Heart right ventricle (tissue), 16 donors: ENCODE measurements around the gene HS6ST1. TPM values are rescaled to one million over a fixed set of nuclear protein-coding genes. Genes with fewer than 3 reads are reported as not detected.

Source experiments
- ATAC-seq, 8 donors: fragments of 200-7000 bp; cut with Tn5 transposase; one replicate each; pipeline ENCODE4 v1.9.1; 2020; ENCODE audit warnings: mild to moderate bottlenecking in 8 of 8, moderate library complexity in 8 of 8, moderate number of reproducible peaks in 1 of 8
- DNase-seq, 2 donors: peaks; one replicate each; pipeline ENCODE4 v3.0.0-alpha.2; 2020
- H3K27ac ChIP-seq, 10 donors: fragments of 200-600 bp; sonication (generic) in 2 of 10; one replicate each; pipeline versions ENCODE4 v1.5.0 to v1.8.0; 2020 to 2022; ENCODE audit warnings: mild to moderate bottlenecking in 3 of 10
- H3K27me3 ChIP-seq, 7 donors: fragments of 200-600 bp; one replicate each; pipeline ENCODE4 v1.8.0; 2021 to 2022; ENCODE audit warnings: mild to moderate bottlenecking in 2 of 7
- H3K36me3 ChIP-seq, 9 donors: fragments of 200-600 bp; sonication (generic) in 1 of 9; one replicate each; pipeline versions ENCODE4 v1.5.0 to v1.8.0; 2020 to 2022; ENCODE audit warnings: mild to moderate bottlenecking in 2 of 9
- H3K4me1 ChIP-seq, 9 donors: fragments of 200-600 bp; sonication (generic) in 1 of 9; one replicate each; pipeline versions ENCODE4 v1.5.0 to v1.8.0; 2020 to 2022; ENCODE audit warnings: mild to moderate bottlenecking in 4 of 9
- H3K4me3 ChIP-seq, 10 donors: fragments of 200-600 bp; sonication (generic) in 2 of 10; one replicate each; pipeline versions ENCODE4 v1.5.0 to v1.8.0; 2020 to 2022; ENCODE audit warnings: mild to moderate bottlenecking in 7 of 10, moderate library complexity in 2 of 10
- H3K9me3 ChIP-seq, 11 donors: fragments of 200-600 bp in 10 of 11; sonication (generic) in 2 of 11; one replicate each; pipeline versions ENCODE4 v1.5.0 to v1.8.0; 2013 to 2022; ENCODE audit warnings: mild to moderate bottlenecking in 2 of 11, control low read depth in 1 of 11, moderate library complexity in 1 of 11
- WGBS, 2 donors: extraction: QIAGEN DNeasy Blood & Tissue Kit; methylation state at CpG; one replicate each; pipeline ENCODE4 v1.1.7; 2013; ENCODE audit warnings: inconsistent platforms in 1 of 2; 5-methylcytosine and 5-hydroxymethylcytosine counted together
- intact Hi-C, 10 donors: fragments of 100-400 bp; cut with DNase I; formaldehyde crosslinking; loops; one replicate each; pipeline versions ENCODE4 v1.11.1 to v1.14.2; 2022
- polyA plus RNA-seq, 2 donors: library from polyadenylated mRNA; stranded (reverse); fragments of 200-250 nt; gene quantifications; one replicate each; pipeline ENCODE4 v1.2.3, GENCODE V29; 2013
- total RNA-seq, 10 donors: library from RNA; stranded (reverse); fragmentation: NEBNext Ultra II Directional in 3 of 10; extraction: Animal tissue kit (Norgen Biotek cat#: 25700) in 3 of 10; gene quantifications; one replicate each; pipeline versions ENCODE4 v1.2.1 to v1.2.4, GENCODE V29; 2021 to 2023
- TF ChIP-seq, protein P1 (sequence below), 9 donors: fragments of 200-600 bp; sonication (generic) in 2 of 9; IDR thresholded peaks; one replicate each; pipeline versions ENCODE4 v1.5.0 to v1.8.0; 2021 to 2022; ENCODE audit warnings: antibody characterized with exemption in 9 of 9, mild to moderate bottlenecking in 5 of 9, moderate library complexity in 1 of 9
- donor health status: Arrhythmogenic right ventricular cardiomyopathy.
- donor health status: ischemic (EF 13 %, LVEDD 7.1; RV severe dilation, severe dysfunction).
- donor health status: healthy with polysubstance abuse.
- donor health status: DM: no; HTN: yes; CAD: no.
- donor health status: DM: no; HTN: no; CAD: no.
- donor health status: ischemic (EF 25% LVEDD 6.9; RV normal size, moderate dysfunction).
- donor health status: ischemic (EF 25% LVEDD 5.7; RV mildly dilated, moderate dysfunction).
- donor health status: healthy.
- donor health status: DM: yes; HTN: yes; CAD: no.
- donor health status: Ischemic cardiomyopathy.
- donor health status: ischemic (EF 35%, LVEDD 5.7; RV mildly dilated, moderate dysfunction).
- donor health status: nonischemic (EF 11% LVEDD 7.7; RV severe dilation, severe dysfunction).
- donor health status: DM: yes; HTN: yes; CAD: no.
- donor health status: PGD.
- donor health status: ischemic (EF 29% LVEDD 5.4; RV normal size, mild dysfunction).
- donor health status: nonischemic (EF 23%, LVEDD 6.1; RV moderate dilation, normal function).

The HS6ST1 gene
- total and polyA plus RNA-seq, 12 donors, result 10.5 to 51.6 (median 18.2) TPM

DNA sequence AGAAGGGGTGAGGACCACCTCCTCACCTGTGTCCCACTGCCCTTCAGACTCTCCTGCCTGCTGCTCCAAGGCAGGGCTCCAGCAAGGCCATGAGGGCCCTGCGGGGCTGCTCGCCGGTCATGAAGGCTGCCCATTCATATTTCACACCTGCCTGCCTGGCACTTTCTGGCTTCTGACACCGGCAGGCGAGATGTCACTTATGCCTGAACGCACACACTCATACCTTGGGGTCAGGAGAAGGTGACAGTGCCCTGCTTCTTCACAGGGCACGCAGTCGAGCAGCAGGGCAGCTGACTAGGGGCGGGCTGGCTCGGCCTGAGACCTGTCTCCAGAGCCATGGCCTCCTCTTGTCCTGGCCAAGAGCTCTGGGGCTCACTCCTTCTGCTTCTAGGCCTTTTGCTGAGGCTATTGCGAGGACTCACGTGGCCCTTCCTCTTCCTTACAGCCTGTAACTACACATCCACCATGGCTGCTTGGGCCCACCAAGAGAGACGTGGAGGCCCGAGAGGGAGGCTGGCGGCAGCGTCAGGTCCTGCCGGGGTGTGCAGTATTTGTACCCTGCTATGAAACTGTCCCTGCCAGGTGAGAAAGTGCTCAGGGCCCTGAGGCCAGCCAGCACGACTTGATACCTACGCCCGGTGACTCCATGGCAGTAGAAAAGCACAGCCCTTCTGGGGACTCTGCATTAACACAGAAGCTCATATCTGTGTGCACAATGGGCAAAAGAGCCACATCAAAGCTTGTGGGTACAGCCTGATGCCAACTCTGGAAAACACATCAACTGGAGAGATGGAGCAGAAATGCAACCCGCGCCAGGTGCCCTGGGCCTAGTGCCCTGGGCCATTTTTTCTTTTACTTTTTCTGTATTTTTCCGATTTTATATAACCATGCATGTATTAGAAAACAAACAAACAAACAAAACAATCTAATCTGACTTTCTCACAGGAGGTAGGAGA, 30.6 kb downstream of the HS6ST1 start:
- no peak for ATAC-seq
- TF ChIP-seq, protein P1, sequence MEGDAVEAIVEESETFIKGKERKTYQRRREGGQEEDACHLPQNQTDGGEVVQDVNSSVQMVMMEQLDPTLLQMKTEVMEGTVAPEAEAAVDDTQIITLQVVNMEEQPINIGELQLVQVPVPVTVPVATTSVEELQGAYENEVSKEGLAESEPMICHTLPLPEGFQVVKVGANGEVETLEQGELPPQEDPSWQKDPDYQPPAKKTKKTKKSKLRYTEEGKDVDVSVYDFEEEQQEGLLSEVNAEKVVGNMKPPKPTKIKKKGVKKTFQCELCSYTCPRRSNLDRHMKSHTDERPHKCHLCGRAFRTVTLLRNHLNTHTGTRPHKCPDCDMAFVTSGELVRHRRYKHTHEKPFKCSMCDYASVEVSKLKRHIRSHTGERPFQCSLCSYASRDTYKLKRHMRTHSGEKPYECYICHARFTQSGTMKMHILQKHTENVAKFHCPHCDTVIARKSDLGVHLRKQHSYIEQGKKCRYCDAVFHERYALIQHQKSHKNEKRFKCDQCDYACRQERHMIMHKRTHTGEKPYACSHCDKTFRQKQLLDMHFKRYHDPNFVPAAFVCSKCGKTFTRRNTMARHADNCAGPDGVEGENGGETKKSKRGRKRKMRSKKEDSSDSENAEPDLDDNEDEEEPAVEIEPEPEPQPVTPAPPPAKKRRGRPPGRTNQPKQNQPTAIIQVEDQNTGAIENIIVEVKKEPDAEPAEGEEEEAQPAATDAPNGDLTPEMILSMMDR (IDR thresholded peaks at IDR 0.05), result no peak
- Histone ChIP-seq H3K9me3 (no peaks in the 10 kb centered on the region), H3K4me3 (no peak overlapping the region), H3K27ac (no peak overlapping the region), H3K36me3 (peaks cover 0 to 5% (median 0%) of the 10 kb centered on the region in 9 donors), H3K4me1 (peaks cover 8 to 73% (median 38%) of the 10 kb centered on the region in 9 donors), H3K27me3 (no peaks in the 10 kb centered on the region)
- WGBS, 2 donors, result 88 to 90% methylated on average over 23 of the region's 23 CpGs
- no peak for DNase-seq
- intact Hi-C loops, result loop anchor here in 1 of 10 donors (10.0 kb wide), 1 partner anchor 53 kb away; no protein-coding TSS in a partner anchor

DNA sequence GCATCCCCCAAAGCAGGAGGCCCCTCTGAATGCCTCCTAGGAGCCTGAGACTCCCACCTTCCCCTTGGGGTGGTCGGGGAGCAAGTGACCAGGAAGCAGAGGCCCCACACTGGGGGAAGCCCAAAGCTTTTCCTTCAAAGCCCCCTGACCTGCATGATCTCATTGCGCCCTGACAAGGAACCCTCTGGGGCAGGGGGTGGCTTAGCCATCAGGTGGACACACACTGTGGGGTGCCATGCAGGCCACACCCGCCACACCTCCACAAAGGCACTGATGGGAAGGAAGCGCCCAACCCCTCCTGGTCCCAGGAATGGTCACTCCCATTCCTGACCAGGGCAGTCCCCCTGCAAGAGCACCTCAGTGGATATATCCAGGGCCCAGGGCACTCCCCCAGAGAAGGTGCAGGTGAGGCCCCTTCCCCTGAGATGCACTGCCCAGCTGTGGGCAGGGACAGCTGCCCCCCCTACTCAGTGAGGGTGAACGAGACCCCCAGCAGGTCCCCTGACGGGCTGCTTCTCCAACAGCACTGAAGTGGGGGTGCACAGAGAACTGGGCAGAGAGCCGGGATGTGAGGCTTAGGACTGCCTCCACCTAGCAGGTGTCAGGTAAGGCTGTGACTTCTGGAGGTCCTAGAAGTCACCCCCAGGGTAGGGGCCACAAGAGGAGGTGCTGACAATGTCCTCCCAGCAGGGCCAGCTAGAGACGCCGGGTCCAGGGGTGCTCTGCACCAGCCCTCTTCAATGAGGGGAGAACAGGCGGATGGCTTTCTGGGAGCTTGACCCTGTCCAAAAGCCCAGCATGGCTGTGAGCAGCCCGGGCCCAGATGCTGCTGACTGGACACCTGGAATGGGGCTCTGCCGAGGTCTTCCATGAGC, 31.5 kb downstream of the HS6ST1 start:
- Histone ChIP-seq H3K4me1 (peaks cover 15 to 74% (median 41%) of the 10 kb centered on the region in 9 donors), H3K4me3 (no peak overlapping the region), H3K9me3 (no peaks in the 10 kb centered on the region), H3K36me3 (peaks cover 0 to 5% (median 0%) of the 10 kb centered on the region in 9 donors), H3K27ac (peak overlapping the region in 5 of 10 donors; percentile 21 to 58 (median 44)), H3K27me3 (no peaks in the 10 kb centered on the region)
- TF ChIP-seq, protein P1 (IDR thresholded peaks at IDR 0.05), result no peak
- ATAC-seq, result no peak
- 92 to 93% methylated on average over 12 of the region's 12 CpGs for WGBS, 2 donors
- intact Hi-C loops, result loop anchor here in 1 of 10 donors (10.0 kb wide), 1 partner anchor 52 kb away; no protein-coding TSS in a partner anchor
- peak in 1 of 2 donors; percentile 6 for DNase-seq

DNA sequence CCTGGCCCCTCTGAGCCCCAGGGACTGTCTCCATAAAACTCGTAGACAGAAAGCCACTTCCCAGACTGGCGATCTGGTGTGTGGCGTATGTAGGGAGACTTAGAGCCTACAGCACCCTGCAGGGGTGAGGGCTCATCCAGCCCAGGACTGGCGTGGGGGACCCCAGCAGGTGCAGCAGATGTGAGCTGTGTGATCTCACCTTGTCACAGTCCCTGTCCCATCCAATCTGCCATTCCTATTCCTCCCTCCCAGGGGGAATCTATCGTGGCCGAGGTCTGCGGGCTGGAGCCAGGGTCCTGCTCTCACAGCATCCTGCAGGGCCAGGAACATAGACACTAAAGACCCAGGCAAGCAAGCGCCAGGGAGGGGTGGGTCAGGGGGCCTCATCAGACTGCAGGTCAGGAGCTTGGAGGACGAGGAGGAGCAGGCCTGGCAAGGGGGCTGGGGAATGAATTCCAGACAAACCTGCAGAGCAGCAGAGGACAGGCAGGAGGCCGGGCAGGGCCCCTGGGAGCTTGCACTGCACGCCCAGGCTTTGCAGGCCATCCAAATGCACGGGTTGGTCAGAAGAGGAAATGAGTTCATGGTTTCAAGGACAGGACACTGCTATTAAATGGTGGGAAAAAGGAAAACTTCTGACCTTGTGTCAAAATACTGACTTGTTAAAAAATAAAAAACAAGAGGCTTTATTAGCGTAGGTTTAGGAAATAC, 32.5 kb downstream of the HS6ST1 start:
- Histone ChIP-seq H3K27me3 (no peaks in the 10 kb centered on the region), H3K36me3 (peaks cover 0 to 5% (median 0%) of the 10 kb centered on the region in 9 donors), H3K4me3 (no peak overlapping the region), H3K27ac (peak overlapping the region in 4 of 10 donors; percentile 21 to 58 (median 47)), H3K9me3 (no peaks in the 10 kb centered on the region), H3K4me1 (peaks cover 19 to 84% (median 48%) of the 10 kb centered on the region in 9 donors)
- ATAC-seq (peak in 5 of 8 donors; percentile 23 to 60 (median 46)), DNase-seq (peak in 1 of 2 donors; percentile 6)
- 59 to 64% methylated on average over 13 of the region's 13 CpGs for WGBS, 2 donors
- intact Hi-C loops, result loop anchor here in 1 of 10 donors (10.0 kb wide), 1 partner anchor 51 kb away; no protein-coding TSS in a partner anchor
- TF ChIP-seq, protein P1 (IDR thresholded peaks at IDR 0.05), result no peak
